Prostate gland (tissue), 2 donors: ENCODE data around the gene SPON2.

Experiments used
- CTCF ChIP-seq, 4 experiments: fragments of 200-600 bp in 2 of 4; fragments of 450-650 bp in 2 of 4; sonication (generic) in 2 of 4; IDR thresholded peaks; 1 replicate in 3 of 4; 2 replicates in 1 of 4; pipeline ENCODE4 v1.5.1; 2016 to 2019; ENCODE audit warnings: antibody characterized with exemption in 4 of 4, mild to moderate bottlenecking in 2 of 4, moderate library complexity in 2 of 4
- POLR2A ChIP-seq: fragments of 450-650 bp; IDR thresholded peaks from one replicate; pipeline ENCODE4 v1.6.1; 2016; ENCODE audit warnings: antibody characterized with exemption, mild to moderate bottlenecking
- POLR2AphosphoS5 ChIP-seq: sonication (generic); formaldehyde crosslinking; IDR thresholded peaks from one replicate; pipeline ENCODE4 v1.6.1; 2017; ENCODE audit warnings: antibody characterized with exemption

GRCh38 chr4:1182313-1182712 lies 9.9 kb upstream of the SPON2 start:
- TF ChIP-seq POLR2AphosphoS5 = no peak
- TF ChIP-seq POLR2A = no peak
- no peak for TF ChIP-seq CTCF (IDR thresholded peaks at IDR 0.05)
